Fibroblast of skin of left biceps (primary cell): ENCODE data around the gene BHMT.
"Not testable (repeated sequence)": the region's sequence is repeated elsewhere in the genome, so short reads cannot be mapped to it uniquely, and the experiment has no call there.

Source experiments
- DNase-seq, 2 experiments: peaks; one replicate each; pipeline ENCODE4 v3.0.0-alpha.2; 2013; ENCODE audit warnings: low read depth in 2 of 2

BHMT gene

GRCh38 chr5:79172269-79172668 is 60.7 kb downstream of the BHMT start:
- no peak for DNase-seq

GRCh38 chr5:79173626-79174025 is 62.0 kb downstream of the BHMT start:
- no peak for DNase-seq

GRCh38 chr5:79180449-79180848 is 68.8 kb downstream of the BHMT start:
- DNase-seq: not testable (repeated sequence)

- DNase-seq: no peak
Observed at GRCh38 chr5:79181419-79182022, 69.9 kb downstream of the BHMT start.
